PFSK-1 (cell line): Measurements from ENCODE around the gene CYREN.

ENCODE experiments used
- POLR2AphosphoS5 ChIP-seq: IDR thresholded peaks from 2 replicates; pipeline ENCODE4 v1.6.1; 2012; ENCODE audit warnings: low read depth, mild to moderate bottlenecking, control low read depth, low read length, moderate library complexity
- REST ChIP-seq, 2 experiments: IDR thresholded peaks; 2 replicates each; pipeline versions ENCODE4 v1.6.1 to v1.8.0; 2011 to 2012; ENCODE audit warnings: low read depth in 2 of 2, low read length in 2 of 2, control low read depth in 1 of 2, inconsistent platforms in 1 of 2, mild to moderate bottlenecking in 1 of 2, moderate library complexity in 1 of 2; ENCODE audit not compliant: insufficient read depth in 1 of 2
- SIN3A ChIP-seq: IDR thresholded peaks from 2 replicates; pipeline ENCODE4 v1.6.1; 2012; ENCODE audit warnings: mild to moderate bottlenecking, low read length, moderate library complexity, borderline replicate concordance; ENCODE audit not compliant: insufficient read depth

- TF ChIP-seq SIN3A (no peak), POLR2AphosphoS5 (no peak), REST (IDR thresholded peaks at IDR 0.05; ENCODE audit: insufficient read depth in 1 of 2, low read depth in 2 of 2, low read length in 2 of 2) (no peak)
These were observed 11.6 kb downstream of the CYREN start for GRCh38 chr7:135158874-135159273.
